Measurements from ENCODE around the gene PLXNA2. TPM values are rescaled to one million over a fixed set of nuclear protein-coding genes. Genes with fewer than 3 reads are reported as not detected.
A peak's percentile ranks its signal among the peaks of the same experiment; 100 is the strongest.

The PLXNA2 gene
- polyA plus RNA-seq, 1 of the 3 experiments (the other 2 are of a cell fraction), result 8.5 TPM

GRCh38 chr1:208203127-208203847 is 40.9 kb downstream of the PLXNA2 start:
- H3K9me3 ChIP-seq, result no peaks in the 10 kb centered on the region
- H3K27ac ChIP-seq (ENCODE audit: low read depth in 2 of 2, low read length in 1 of 2), result peak overlapping the region in 1 of 2 experiments; percentile 89; a peak in 2 of 4 replicates
- no peak for DNase-seq
- CTCF ChIA-PET, result interaction anchor here (0.6 to 1.0 kb wide), 2 partner anchors 24 to 1308 kb away, joined by 3 read pairs; no protein-coding TSS in a partner anchor
- H2AFZ ChIP-seq (ENCODE audit: low read depth), result no peak overlapping the region
- H3K27me3 ChIP-seq (ENCODE audit: insufficient read depth), result no peaks in the 10 kb centered on the region
- H3K79me2 ChIP-seq (ENCODE audit: insufficient read depth), result peaks cover 82% of the 10 kb centered on the region
- no peaks in the 10 kb centered on the region for H4K20me1 ChIP-seq (ENCODE audit: insufficient read depth)
- peaks cover 10 to 29% of the 10 kb centered on the region in 2 experiments for H3K36me3 ChIP-seq (replicated peaks in 1 of 2; ENCODE audit: control insufficient read depth in 1 of 2, insufficient read depth in 2 of 2, low read length in 1 of 2)
- H3K4me3 ChIP-seq (ENCODE audit: low read depth in 2 of 2, low read length in 1 of 2), result no peak overlapping the region
- peaks cover 24 to 40% of the 10 kb centered on the region in 2 experiments for H3K4me1 ChIP-seq (ENCODE audit: control insufficient read depth in 1 of 2, insufficient read depth in 2 of 2, low read depth in 1 of 2, low read length in 1 of 2)
- TF ChIP-seq MAX (IDR thresholded peaks at IDR 0.05; ENCODE audit: low read depth), result 0 out of 2 replicates have a peak, but pooled peaks have one; percentile 24
- no peak for TF ChIP-seq TAF1 (IDR thresholded peaks at IDR 0.05; ENCODE audit: borderline replicate concordance, low read depth, low read length)
- TF ChIP-seq TCF12 (IDR thresholded peaks at IDR 0.05), result peak; percentile 22; the same call in 1 of the 2 replicates
- TF ChIP-seq SIN3A (IDR thresholded peaks at IDR 0.05; ENCODE audit: borderline replicate concordance, low read depth, low read length), result no peak
- TF ChIP-seq FOSL2 (IDR thresholded peaks at IDR 0.05; ENCODE audit: borderline replicate concordance, low read depth), result peak; percentile 22; the same call in 1 of the 2 replicates
- TF ChIP-seq RFX5 (IDR thresholded peaks at IDR 0.05; ENCODE audit: low read length), result no peak
- TF ChIP-seq FOXM1 (IDR thresholded peaks at IDR 0.05; ENCODE audit: low read depth), result no peak
- TF ChIP-seq REST (IDR thresholded peaks at IDR 0.05; ENCODE audit: low read depth, low read length), result no peak
- TF ChIP-seq NFIC (IDR thresholded peaks at IDR 0.05; ENCODE audit: borderline replicate concordance), result 0 out of 2 replicates have a peak, but pooled peaks have one; percentile 8
- no peak for TF ChIP-seq FOXJ3 (CRISPR knock-in tag; IDR thresholded peaks at IDR 0.05)
- 0 out of 2 replicates have a peak, but pooled peaks have one; percentile 33 for TF ChIP-seq RXRA (IDR thresholded peaks at IDR 0.05; ENCODE audit: borderline replicate concordance, low read depth)
- TF ChIP-seq GABPA (IDR thresholded peaks at IDR 0.05; ENCODE audit: low read depth), result no peak
- H3F3A ChIP-seq (replicated peaks; ENCODE audit: insufficient read depth), result peaks cover 44% of the 10 kb centered on the region
- no peaks in the 10 kb centered on the region for H3K9me2 ChIP-seq
- H3K4me2 ChIP-seq, result peak overlapping the region; percentile 61
- POLR2A ChIA-PET, result no interaction called here
- 64% methylated on average over 9 of the region's 13 CpGs for WGBS (ENCODE audit: low lambda C conversion rate)
- peak overlapping the region; percentile 47; the same call in 1 of the 2 replicates for H3K9ac ChIP-seq

Data from SK-N-SH (cell line).